Psoas muscle (tissue), 8 donors: ENCODE results near the gene UNC80. TPM values are rescaled to one million over a fixed set of nuclear protein-coding genes. Genes with fewer than 3 reads are reported as not detected.

Experiments used
- ATAC-seq, 4 donors: fragments of 200-7000 bp; cut with Tn5 transposase; one replicate each; pipeline ENCODE4 v1.9.1; 2020; ENCODE audit warnings: moderate library complexity in 3 of 4, mild to moderate bottlenecking in 2 of 4
- DNase-seq, 2 donors: peaks; one replicate each; pipeline ENCODE4 v3.0.0-alpha.2; 2020
- H3K27ac ChIP-seq: fragments of 200-600 bp; one replicate; pipeline ENCODE4 v1.8.0; 2022
- H3K27me3 ChIP-seq, 3 donors: fragments of 200-600 bp in 1 of 3; one replicate each; pipeline versions ENCODE4 v1.6.1 to v1.8.0; 2013 to 2022; ENCODE audit warnings: low read length in 2 of 3, mild to moderate bottlenecking in 2 of 3, moderate library complexity in 1 of 3; ENCODE audit not compliant: insufficient read depth in 3 of 3
- H3K36me3 ChIP-seq, 2 donors: fragments of 200-600 bp in 1 of 2; one replicate each; pipeline versions ENCODE4 v1.6.1 to v1.8.0; 2013 to 2022; ENCODE audit warnings: low read depth in 1 of 2, mild to moderate bottlenecking in 1 of 2, moderate library complexity in 1 of 2; ENCODE audit not compliant: insufficient read depth in 1 of 2
- H3K4me1 ChIP-seq: fragments of 200-600 bp; one replicate; pipeline ENCODE4 v1.8.0; 2022
- H3K4me3 ChIP-seq: fragments of 200-600 bp; one replicate; pipeline ENCODE4 v1.8.0; 2022; ENCODE audit warnings: mild to moderate bottlenecking
- H3K9me3 ChIP-seq: fragments of 200-600 bp; one replicate; pipeline ENCODE4 v1.8.0; 2022
- CTCF ChIP-seq: fragments of 200-600 bp; IDR thresholded peaks from one replicate; pipeline ENCODE4 v1.8.0; 2022; ENCODE audit warnings: antibody characterized with exemption
- WGBS, 3 donors: extraction: QIAGEN DNeasy Blood & Tissue Kit; methylation state at CpG; one replicate each; pipeline versions ENCODE4 v1.1.6 to v1.1.7; 2013; 5-methylcytosine and 5-hydroxymethylcytosine counted together
- intact Hi-C, 2 donors: fragments of 100-400 bp; cut with DNase I; formaldehyde crosslinking; loops; one replicate each; pipeline versions ENCODE4 v1.11.0 to v1.14.2; 2022
- polyA plus RNA-seq, 3 donors: library from polyadenylated mRNA; stranded (reverse); fragments of 200-250 nt; gene quantifications; one replicate each; pipeline ENCODE4 v1.2.3, GENCODE V29; 2013
- total RNA-seq, 4 donors: library from RNA; stranded (reverse); fragmentation: NEBNext Ultra II Directional in 2 of 4; extraction: Animal tissue kit (Norgen Biotek cat#: 25700) in 2 of 4; gene quantifications; one replicate each; pipeline versions ENCODE4 v1.2.1 to v1.2.4, GENCODE V29; 2021 to 2023
- donor health status: healthy with polysubstance abuse.
- donor health status: DM: no; HTN: no; CAD: no; lungs with moderate emphysema.
- donor health status: Bipolar disorder and iron deficiency.
- donor health status: healthy.
- donor health status: DM: yes; HTN: yes; CAD: no.
- donor health status: DM: no; HTN: no; CAD: no.
- donor health status: DM: no; HTN: no; CAD: no.
- donor health status: DM: yes; HTN: yes; CAD: no.

UNC80 gene
- total and polyA plus RNA-seq, 7 donors, result 0.03 TPM; not detected in 6

GRCh38 chr2:209763106-209763505, 8.5 kb upstream of the UNC80 start:
- no peak overlapping the region for H3K4me3 ChIP-seq
- intact Hi-C loops, result no loop called here
- no peaks in the 10 kb centered on the region for H3K36me3 ChIP-seq
- DNase-seq (no peak), ATAC-seq (no peak)
- 58 to 59% (median 58%) methylated on average over 3 of the region's 3 CpGs for WGBS, 3 donors
- H3K9me3 ChIP-seq, result no peaks in the 10 kb centered on the region
- TF ChIP-seq CTCF, result no peak
- H3K4me1 ChIP-seq, result no peaks in the 10 kb centered on the region
- no peak overlapping the region for H3K27ac ChIP-seq
- no peaks in the 10 kb centered on the region for H3K27me3 ChIP-seq

- TF ChIP-seq CTCF, result no peak
- Histone ChIP-seq H3K4me3 (no peak overlapping the region), H3K27me3 (peaks cover 2 to 27% (median 8%) of the 10 kb centered on the region in 3 donors), H3K27ac (no peak overlapping the region), H3K36me3 (no peaks in the 10 kb centered on the region), H3K4me1 (no peaks in the 10 kb centered on the region), H3K9me3 (no peaks in the 10 kb centered on the region)
- intact Hi-C loops, result no loop called here
- ATAC-seq, result no peak
- no peak for DNase-seq
- WGBS, 3 donors, result 82 to 89% (median 83%) methylated on average over 1 of the region's 1 CpG
These were observed 5.0 kb upstream of the UNC80 start for GRCh38 chr2:209766613-209767012.

- H3K27me3 ChIP-seq, result peaks cover 2 to 34% (median 8%) of the 10 kb centered on the region in 3 donors
These were observed 4.3 kb upstream of the UNC80 start for GRCh38 chr2:209767316-209767715.

GRCh38 chr2:209768557-209768956, 3.1 kb upstream of the UNC80 start:
- Histone ChIP-seq H3K36me3 (no peaks in the 10 kb centered on the region), H3K27ac (no peak overlapping the region), H3K9me3 (no peaks in the 10 kb centered on the region), H3K27me3 (peaks cover 2 to 47% (median 8%) of the 10 kb centered on the region in 3 donors), H3K4me3 (no peak overlapping the region), H3K4me1 (no peaks in the 10 kb centered on the region)
- ATAC-seq (no peak), DNase-seq (no peak)
- TF ChIP-seq CTCF, result no peak
- intact Hi-C loops, result no loop called here

More at GRCh38 chr2:209767316-209767715, 4.3 kb upstream of the UNC80 start:
- Histone ChIP-seq H3K36me3 (no peaks in the 10 kb centered on the region), H3K4me1 (no peaks in the 10 kb centered on the region), H3K27ac (no peak overlapping the region), H3K9me3 (no peaks in the 10 kb centered on the region), H3K4me3 (no peak overlapping the region)
- WGBS, 3 donors, result 55 to 65% (median 64%) methylated on average over 2 of the region's 2 CpGs
- intact Hi-C loops, result no loop called here
- ATAC-seq, result no peak
- no peak for DNase-seq
- no peak for TF ChIP-seq CTCF

- DNase-seq (no peak), ATAC-seq (no peak)
- WGBS, 3 donors, result 12 to 16% (median 14%) methylated on average over 8 of the region's 8 CpGs
- peaks cover 2 to 50% (median 8%) of the 10 kb centered on the region in 3 donors for H3K27me3 ChIP-seq
- no peak overlapping the region for H3K4me3 ChIP-seq
- TF ChIP-seq CTCF, result no peak
- intact Hi-C loops, result no loop called here
- H3K4me1 ChIP-seq, result no peaks in the 10 kb centered on the region
- H3K27ac ChIP-seq, result no peak overlapping the region
- no peaks in the 10 kb centered on the region for H3K36me3 ChIP-seq
- H3K9me3 ChIP-seq, result no peaks in the 10 kb centered on the region
These were observed 656 bp downstream of the UNC80 start for GRCh38 chr2:209772290-209772685.
